ENCODE data around the gene EML6. TPM values are rescaled to one million over a fixed set of nuclear protein-coding genes. Genes with fewer than 3 reads are reported as not detected.
"Not testable (repeated sequence)": the region's sequence is repeated elsewhere in the genome, so short reads cannot be mapped to it uniquely, and the experiment has no call there.

EML6 gene
- total and polyA plus RNA-seq, 2 of the 8 experiments (the other 6 are each of a cell fraction or from before 2014, with no cell fraction given): 1.2 to 1.6 TPM

GRCh38 chr2:54698926-54699325 lies 24.5 kb upstream of the EML6 start:
- H3K23ac ChIP-seq (ENCODE audit: insufficient read length); H3K4me2 ChIP-seq (ENCODE audit: insufficient read depth in 1 of 2, low read depth in 2 of 2, low read length in 2 of 2); H3K9ac ChIP-seq (replicated peaks in 1 of 4; ENCODE audit: extremely low read depth in 1 of 4, low read depth in 3 of 4, low read length in 3 of 4); H4K5ac ChIP-seq (ENCODE audit: insufficient read length, low read depth, low read length); H3K4ac ChIP-seq (replicated peaks; ENCODE audit: insufficient read length, low read depth, low read length); H4K8ac ChIP-seq (ENCODE audit: extremely low read depth, insufficient read depth, low read length); H3K4me3 ChIP-seq (ENCODE audit: extremely low read depth in 1 of 4, insufficient read depth in 2 of 4, low read depth in 3 of 4, low read length in 4 of 4); H3K27ac ChIP-seq (ENCODE audit: low read depth, low read length); H3K36me3 ChIP-seq (ENCODE audit: control insufficient read depth in 2 of 4, insufficient read depth in 4 of 4, low read length in 3 of 4); H2AK5ac ChIP-seq (ENCODE audit: low read depth, low read length); H3K56ac ChIP-seq (replicated peaks; ENCODE audit: insufficient read length, low read depth, low read length); H4K91ac ChIP-seq (replicated peaks; ENCODE audit: insufficient read length, low read length); FAIRE-seq; H3K18ac ChIP-seq (ENCODE audit: extremely low read depth, low read length); H3K23me2 ChIP-seq (ENCODE audit: low read depth, low read length); CTCF ChIA-PET (ENCODE audit: partially characterized antibody); H3K4me1 ChIP-seq (replicated peaks in 1 of 4; ENCODE audit: control insufficient read depth in 3 of 4, insufficient read depth in 4 of 4, low read length in 3 of 4); H3K79me2 ChIP-seq (ENCODE audit: control insufficient read depth in 1 of 2, insufficient read depth in 2 of 2, low read length in 2 of 2); H3K9me3 ChIP-seq (ENCODE audit: insufficient read depth in 2 of 2, low read depth in 1 of 2, low read length in 1 of 2); H2BK120ac ChIP-seq (replicated peaks; ENCODE audit: low read depth, low read length); H3K79me1 ChIP-seq (ENCODE audit: low read depth, low read length); H3K14ac ChIP-seq (ENCODE audit: insufficient read length); H2BK20ac ChIP-seq (ENCODE audit: low read length); DNase-seq (ENCODE audit: low read depth in 1 of 2, low spot score in 2 of 2); H3K27me3 ChIP-seq (replicated peaks in 1 of 4; ENCODE audit: control insufficient read depth in 3 of 4, extremely low read depth in 1 of 4, insufficient read depth in 3 of 4, low read length in 3 of 4); H2BK5ac ChIP-seq (ENCODE audit: low read depth, low read length); H2AFZ ChIP-seq (ENCODE audit: low read length); H2BK15ac ChIP-seq (ENCODE audit: low read length); H4K20me1 ChIP-seq (replicated peaks in 1 of 2; ENCODE audit: control insufficient read depth in 1 of 2, insufficient read depth in 2 of 2, low read length in 2 of 2); H2BK12ac ChIP-seq (ENCODE audit: low read depth, low read length); POLR2A ChIA-PET (ENCODE audit: partially characterized antibody): not testable (repeated sequence)
- 100% methylated on average over 3 of the region's 37 CpGs; no CpG with 5 or more reads in 1 of the 2 experiments for WGBS, 2 experiments (ENCODE audit: extremely low coverage in 1 of 2, insufficient coverage in 1 of 2, insufficient read length in 1 of 2, insufficient replicate concordance in 2 of 2, low coverage in 1 of 2, low lambda C conversion rate in 2 of 2, missing lambda C conversion rate in 1 of 2)
